CD4-positive, alpha-beta T cell treated with Interleukin-17A for 1 hour (primary cell): Measurements from ENCODE around the gene ADGRD2.

ENCODE experiments used
- DNase-seq: peaks from one replicate; pipeline ENCODE4 v3.0.0-alpha.2; 2020

ADGRD2 gene

GRCh38 chr9:124457079-124457886, 7.0 kb downstream of the ADGRD2 start:
- no peak for DNase-seq

DNA sequence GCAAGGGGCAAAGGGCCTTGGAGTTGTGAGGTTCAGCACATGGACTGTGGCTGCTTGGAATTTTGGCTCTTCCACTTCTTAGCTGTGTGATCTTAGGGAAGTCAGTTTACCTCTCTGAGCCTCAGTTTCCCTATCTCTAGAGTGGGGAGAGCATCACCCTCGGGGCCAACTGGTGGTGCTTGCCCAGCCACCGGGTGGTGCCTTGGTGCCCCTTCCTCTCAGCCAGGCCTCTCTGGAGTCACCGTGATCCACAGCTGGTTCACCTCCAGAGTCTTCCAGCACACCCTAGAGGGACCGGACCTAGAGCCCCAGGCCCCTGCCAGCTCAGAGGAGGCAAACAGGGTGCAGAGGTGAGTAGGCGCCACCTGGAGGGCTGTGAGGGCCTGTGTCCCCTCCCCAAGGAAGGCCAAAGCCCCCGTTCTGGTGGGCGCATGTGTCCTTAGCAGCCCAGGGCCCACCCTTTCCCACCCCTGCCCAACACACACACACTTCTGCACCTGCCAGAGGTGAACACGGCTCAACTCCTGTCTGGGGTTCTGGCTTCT, 7.7 kb downstream of the ADGRD2 start:
- DNase-seq: no peak

DNA sequence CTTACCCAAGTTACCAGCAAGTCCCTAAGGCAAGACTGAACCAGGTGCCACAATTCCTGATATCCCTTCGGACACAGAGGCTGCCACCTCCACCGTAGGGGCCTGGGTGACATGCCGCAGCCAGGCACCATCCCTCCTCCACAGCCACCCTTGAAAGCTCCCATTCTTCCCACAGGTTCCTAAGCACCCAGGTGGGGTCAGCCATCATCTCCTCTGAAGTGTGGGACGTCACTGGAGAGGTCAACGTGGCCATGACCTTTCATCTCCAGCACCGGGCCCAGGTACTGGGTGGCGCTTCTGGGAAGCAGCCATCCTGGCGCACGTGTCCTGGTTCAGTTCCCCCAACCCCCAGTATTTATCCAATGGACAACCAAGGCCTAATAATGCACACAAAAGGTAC, 8.2 kb downstream of the ADGRD2 start:
- no peak for DNase-seq

- DNase-seq: no peak
Observed at GRCh38 chr9:124462739-124463138, 12.5 kb downstream of the ADGRD2 start.

DNA sequence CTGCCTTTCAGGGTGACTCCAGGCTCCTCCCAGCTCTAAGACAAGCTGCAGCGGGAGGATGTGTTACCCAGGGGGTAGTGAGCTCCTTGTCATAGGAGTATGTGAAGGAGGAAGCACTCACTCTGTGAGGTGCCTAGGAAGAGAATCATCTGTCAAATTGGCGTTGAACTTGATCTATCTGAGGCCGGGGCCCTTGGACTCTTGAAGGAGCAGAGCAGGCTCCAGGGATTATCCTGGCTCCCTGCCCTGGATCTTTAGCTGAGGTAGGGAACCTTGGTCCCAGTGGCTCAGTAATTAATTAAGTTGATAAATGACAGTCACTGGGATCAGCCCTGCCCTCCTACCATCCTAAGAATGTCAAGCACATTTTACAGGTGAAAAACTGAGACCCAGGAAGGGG, 15.5 kb downstream of the ADGRD2 start:
- no peak for DNase-seq

GRCh38 chr9:124467410-124468060, 17.3 kb downstream of the ADGRD2 start:
- no peak for DNase-seq

- DNase-seq: no peak
Observed at GRCh38 chr9:124468061-124468740, 17.9 kb downstream of the ADGRD2 start.

- DNase-seq: no peak
Observed at GRCh38 chr9:124469011-124469832, 19.0 kb downstream of the ADGRD2 start.

DNA sequence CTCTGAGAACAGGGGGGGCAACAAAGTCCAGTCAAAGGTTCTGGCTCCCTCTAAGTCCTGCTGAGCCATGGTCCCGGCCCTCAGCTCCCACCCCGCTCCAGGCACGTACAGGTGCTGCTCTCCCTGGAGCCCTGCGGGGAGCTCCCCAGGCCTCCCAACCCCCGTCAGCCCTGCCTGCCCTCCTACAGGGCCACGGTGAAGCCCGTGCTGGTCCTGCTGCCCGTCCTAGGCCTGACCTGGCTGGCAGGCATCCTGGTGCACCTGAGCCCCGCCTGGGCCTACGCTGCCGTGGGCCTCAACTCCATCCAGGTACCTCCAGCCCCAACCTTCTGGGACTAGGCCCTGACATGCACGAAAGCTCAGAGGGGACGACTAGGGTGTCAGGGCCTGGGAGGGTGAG, 20.1 kb downstream of the ADGRD2 start:
- no peak for DNase-seq

- no peak for DNase-seq
Observed at GRCh38 chr9:124470726-124471125, 20.5 kb downstream of the ADGRD2 start.

DNA sequence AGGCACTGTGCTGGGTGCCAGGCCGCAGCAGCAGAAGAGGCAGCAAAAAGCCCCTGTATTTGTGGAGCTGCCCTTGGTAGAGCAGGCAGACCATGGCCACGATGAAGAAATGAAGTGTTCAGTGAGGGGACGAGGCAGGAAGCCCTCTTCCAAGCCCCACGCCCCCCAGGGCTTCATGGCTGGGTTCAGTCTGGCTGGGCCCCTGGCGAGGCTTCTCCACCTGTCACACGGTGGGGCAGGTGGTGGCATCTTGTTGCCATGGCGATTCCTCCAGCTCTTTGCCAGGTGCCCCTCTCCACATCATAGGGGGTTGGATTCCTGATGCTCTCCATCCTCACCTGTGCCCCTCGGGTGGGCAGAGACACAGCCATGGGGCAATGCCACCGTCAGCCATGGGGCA, 21.5 kb downstream of the ADGRD2 start:
- DNase-seq: no peak

- no peak for DNase-seq
Observed at GRCh38 chr9:124472770-124473169, 22.5 kb downstream of the ADGRD2 start.

DNA sequence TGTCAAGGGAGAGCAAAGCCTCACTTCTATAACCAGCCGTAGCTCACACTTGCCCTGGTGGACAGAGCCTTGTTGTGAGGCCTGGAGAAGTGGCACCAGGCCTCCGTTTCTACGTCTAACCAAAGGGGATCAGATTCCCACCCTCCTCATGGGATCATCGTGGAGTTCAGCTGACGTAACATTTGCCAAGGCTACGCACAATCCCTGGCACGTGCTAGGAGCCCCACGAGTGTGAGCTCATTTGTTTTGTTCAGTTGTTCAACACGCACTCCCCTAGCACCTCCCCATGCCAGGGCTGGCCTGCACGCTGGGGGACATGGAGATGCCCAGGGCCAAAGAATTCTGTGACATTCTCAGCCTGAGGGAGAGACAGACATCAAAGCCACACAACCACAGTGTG, 23.1 kb downstream of the ADGRD2 start:
- DNase-seq: no peak

GRCh38 chr9:124474151-124474550, 23.9 kb downstream of the ADGRD2 start:
- DNase-seq: no peak

GRCh38 chr9:124475158-124475867, 25.1 kb downstream of the ADGRD2 start:
- no peak for DNase-seq

DNA sequence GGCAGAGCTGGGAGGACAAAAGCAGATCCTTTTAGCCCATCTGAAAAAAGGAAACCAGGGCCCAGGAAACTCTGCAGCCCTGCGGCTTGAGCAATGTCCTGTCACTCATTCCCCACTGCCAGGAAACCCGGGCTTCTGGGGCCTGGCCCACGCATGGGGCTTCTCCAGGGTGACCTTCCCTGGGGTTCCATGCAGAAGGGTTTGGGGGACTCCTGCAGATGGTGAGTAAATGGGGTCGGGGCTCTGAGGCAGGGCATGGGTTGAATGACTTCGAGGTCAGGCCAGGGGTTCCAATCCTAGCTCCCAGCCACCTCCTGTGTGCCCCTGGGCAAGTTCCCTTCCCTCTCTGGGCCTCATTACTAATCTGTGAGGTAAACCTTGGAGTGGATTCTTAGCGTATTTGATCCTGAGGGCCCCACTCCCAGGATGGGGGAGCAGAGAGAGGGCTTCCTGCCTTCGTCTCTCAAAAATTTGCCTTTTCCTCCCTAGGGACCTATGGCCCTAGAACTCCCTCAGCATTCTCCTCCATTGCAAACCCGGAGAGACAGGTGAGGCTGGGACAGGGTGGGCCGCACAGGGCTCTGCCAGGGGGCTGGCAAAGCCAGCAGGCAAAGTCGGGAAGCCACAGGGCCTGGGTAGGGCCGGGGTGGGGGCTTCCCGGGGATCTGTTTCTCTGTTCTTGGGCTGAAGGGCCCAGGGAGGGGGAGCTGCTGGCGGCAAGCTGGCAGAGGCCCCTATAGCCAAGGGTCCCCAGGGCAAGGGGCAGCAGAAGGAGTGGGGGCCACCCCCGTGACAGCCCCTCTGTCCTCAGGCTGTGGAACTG, 25.8 kb downstream of the ADGRD2 start:
- DNase-seq: no peak

- no peak for DNase-seq
Observed at GRCh38 chr9:124477211-124477647, 27.0 kb downstream of the ADGRD2 start.

- no peak for DNase-seq
Observed at GRCh38 chr9:124477648-124478285, 27.5 kb downstream of the ADGRD2 start.

DNA sequence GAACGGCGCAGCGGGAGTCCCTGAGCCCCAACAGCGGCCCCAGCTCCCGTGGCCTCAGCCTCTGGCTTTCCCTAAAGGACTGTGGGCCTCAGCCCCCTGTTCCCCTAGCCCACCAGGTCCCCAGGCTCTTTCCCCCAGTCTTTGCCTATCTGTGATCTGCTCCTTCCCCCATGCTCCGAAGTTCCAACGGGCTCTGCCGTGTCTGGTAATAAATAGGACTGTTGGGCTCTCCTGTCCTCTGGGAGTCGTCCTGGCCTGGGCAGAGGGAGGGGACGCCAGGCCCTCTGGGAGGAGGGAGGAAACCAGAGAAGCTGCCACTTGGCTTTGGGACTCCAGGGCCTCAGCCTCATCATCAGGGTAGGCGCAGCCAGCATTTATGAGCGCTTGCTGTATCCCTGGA, 28.1 kb downstream of the ADGRD2 start:
- DNase-seq: no peak

GRCh38 chr9:124479371-124479770, 29.1 kb downstream of the ADGRD2 start:
- no peak for DNase-seq
